HFFc6 (cell line): ENCODE data around the gene MLKL. TPM values are rescaled to one million over a fixed set of nuclear protein-coding genes. Genes with fewer than 3 reads are reported as not detected.

Experiments used
- DNase-seq: peaks from one replicate; pipeline ENCODE4 v3.0.0-alpha.2; 2018
- H3K27ac Mint-ChIP-seq: 2 replicates; pipeline ENCODE4 v1.8.0; 2020; ENCODE audit warnings: mild to moderate bottlenecking, mixed read lengths
- H3K27me3 Mint-ChIP-seq: 2 replicates; pipeline ENCODE4 v1.8.0; 2021; ENCODE audit warnings: mild to moderate bottlenecking, moderate library complexity, mixed read lengths; ENCODE audit not compliant: insufficient read depth
- H3K36me3 Mint-ChIP-seq: 2 replicates; pipeline ENCODE4 v1.8.0; 2021; ENCODE audit warnings: low read depth, mixed read lengths
- H3K4me1 Mint-ChIP-seq: 2 replicates; pipeline ENCODE4 v1.8.0; 2020; ENCODE audit warnings: low read depth, mixed read lengths
- H3K4me3 Mint-ChIP-seq: 2 replicates; pipeline ENCODE4 v1.8.0; 2020; ENCODE audit warnings: mild to moderate bottlenecking, moderate library complexity, mixed read lengths
- H3K9me3 Mint-ChIP-seq: 2 replicates; pipeline ENCODE4 v1.8.0; 2020; ENCODE audit warnings: mild to moderate bottlenecking, mixed read lengths
- long read RNA-seq: library from polyadenylated mRNA; unstranded; transcript quantifications from one replicate; pipeline ENCODE4 v2.0.0, GENCODE V29; 2019
- total RNA-seq, 6 experiments: library from RNA; stranded (reverse); fragmentation: NEBNext Ultra II Directional; extraction: Animal tissue kit (Norgen Biotek cat#: 25700); gene quantifications; 2 replicates in 1 of 6; 3 replicates in 5 of 6; pipeline ENCODE4 v1.2.3, GENCODE V29; 2021
- TF ChIP-seq, protein P1 (sequence below): fragments of 200-600 bp; sonication (generic); IDR thresholded peaks from 2 replicates; pipeline ENCODE4 v1.5.0; 2021; ENCODE audit warnings: antibody characterized with exemption, mild to moderate bottlenecking

MLKL gene
- 10 to 100 TPM; 10.2 to 14.8 (median 11.4) TPM for total RNA-seq
- long read RNA-seq, transcript MLKL-202 (11 exons, 2,523 nt), result major isoform, 6 of 11 reads
- long read RNA-seq, partial matches to known transcripts, result 1 of 11 reads
- long read RNA-seq, other reads (novel, unspliced or antisense), result 3 of 11 reads

GRCh38 chr16:74700438-74701225 is at the start of gene MLKL:
Gene MLKL, minus strand, starts transcription at chr16:74700862. Its CDS starts 5,105 bp downstream, at chr16:74695757.
- H3K4me3 Mint-ChIP-seq, result peak within 1 kb of the TSS; percentile 99

GRCh38 chr16:74749291-74750055 is 48.8 kb upstream of the MLKL start:
- TF ChIP-seq, protein P1, sequence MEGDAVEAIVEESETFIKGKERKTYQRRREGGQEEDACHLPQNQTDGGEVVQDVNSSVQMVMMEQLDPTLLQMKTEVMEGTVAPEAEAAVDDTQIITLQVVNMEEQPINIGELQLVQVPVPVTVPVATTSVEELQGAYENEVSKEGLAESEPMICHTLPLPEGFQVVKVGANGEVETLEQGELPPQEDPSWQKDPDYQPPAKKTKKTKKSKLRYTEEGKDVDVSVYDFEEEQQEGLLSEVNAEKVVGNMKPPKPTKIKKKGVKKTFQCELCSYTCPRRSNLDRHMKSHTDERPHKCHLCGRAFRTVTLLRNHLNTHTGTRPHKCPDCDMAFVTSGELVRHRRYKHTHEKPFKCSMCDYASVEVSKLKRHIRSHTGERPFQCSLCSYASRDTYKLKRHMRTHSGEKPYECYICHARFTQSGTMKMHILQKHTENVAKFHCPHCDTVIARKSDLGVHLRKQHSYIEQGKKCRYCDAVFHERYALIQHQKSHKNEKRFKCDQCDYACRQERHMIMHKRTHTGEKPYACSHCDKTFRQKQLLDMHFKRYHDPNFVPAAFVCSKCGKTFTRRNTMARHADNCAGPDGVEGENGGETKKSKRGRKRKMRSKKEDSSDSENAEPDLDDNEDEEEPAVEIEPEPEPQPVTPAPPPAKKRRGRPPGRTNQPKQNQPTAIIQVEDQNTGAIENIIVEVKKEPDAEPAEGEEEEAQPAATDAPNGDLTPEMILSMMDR, result no peak
- Mint-ChIP-seq H3K27me3 (peaks cover 20% of the 10 kb centered on the region), H3K36me3 (no peaks in the 10 kb centered on the region), H3K4me3 (no peak overlapping the region), H3K4me1 (no peaks in the 10 kb centered on the region; the same call in none of the 2 replicates), H3K27ac (no peak overlapping the region), H3K9me3 (no peaks in the 10 kb centered on the region)
- no peak for DNase-seq

More at GRCh38 chr16:74700438-74701225, at the start of gene MLKL:
- TF ChIP-seq, protein P1, result peak; percentile 48
- peak within 1 kb of the TSS; percentile 87 for H3K27ac Mint-ChIP-seq
- peaks cover 19% of the 10 kb centered on the region for H3K36me3 Mint-ChIP-seq
- H3K27me3 Mint-ChIP-seq, result peaks cover 3% of the 10 kb centered on the region
- H3K9me3 Mint-ChIP-seq, result no peaks in the 10 kb centered on the region
- peak; percentile 63 for DNase-seq
- H3K4me1 Mint-ChIP-seq, result peaks cover 46% of the 10 kb centered on the region

DNA sequence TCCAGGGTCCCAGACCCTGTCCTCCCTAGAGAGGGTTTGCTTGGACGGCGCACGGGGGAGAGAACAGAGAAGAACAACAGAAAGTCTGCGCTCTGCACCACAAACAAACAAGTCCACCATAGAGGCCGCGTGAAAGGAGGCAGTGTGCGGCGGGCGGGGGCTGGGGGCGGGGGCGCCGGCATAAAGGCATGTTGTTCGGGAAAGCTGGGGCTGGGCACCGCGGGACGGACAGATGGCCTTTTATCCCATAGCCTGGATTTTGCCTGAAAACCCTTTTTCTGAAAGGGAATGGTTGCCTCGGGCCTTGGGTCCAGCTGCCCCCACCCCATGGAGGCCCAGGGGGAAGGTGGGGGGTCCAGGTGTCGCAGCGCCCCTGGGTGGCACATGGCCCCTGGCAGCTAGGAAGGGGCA is 48.0 kb upstream of the MLKL start:
- no peaks in the 10 kb centered on the region for H3K9me3 Mint-ChIP-seq
- no peak for DNase-seq
- H3K4me1 Mint-ChIP-seq, result peaks cover 7% of the 10 kb centered on the region
- peaks cover 20% of the 10 kb centered on the region for H3K27me3 Mint-ChIP-seq
- no peaks in the 10 kb centered on the region for H3K36me3 Mint-ChIP-seq
- H3K27ac Mint-ChIP-seq, result no peak overlapping the region
- no peak overlapping the region for H3K4me3 Mint-ChIP-seq
- TF ChIP-seq, protein P1, result no peak

DNA sequence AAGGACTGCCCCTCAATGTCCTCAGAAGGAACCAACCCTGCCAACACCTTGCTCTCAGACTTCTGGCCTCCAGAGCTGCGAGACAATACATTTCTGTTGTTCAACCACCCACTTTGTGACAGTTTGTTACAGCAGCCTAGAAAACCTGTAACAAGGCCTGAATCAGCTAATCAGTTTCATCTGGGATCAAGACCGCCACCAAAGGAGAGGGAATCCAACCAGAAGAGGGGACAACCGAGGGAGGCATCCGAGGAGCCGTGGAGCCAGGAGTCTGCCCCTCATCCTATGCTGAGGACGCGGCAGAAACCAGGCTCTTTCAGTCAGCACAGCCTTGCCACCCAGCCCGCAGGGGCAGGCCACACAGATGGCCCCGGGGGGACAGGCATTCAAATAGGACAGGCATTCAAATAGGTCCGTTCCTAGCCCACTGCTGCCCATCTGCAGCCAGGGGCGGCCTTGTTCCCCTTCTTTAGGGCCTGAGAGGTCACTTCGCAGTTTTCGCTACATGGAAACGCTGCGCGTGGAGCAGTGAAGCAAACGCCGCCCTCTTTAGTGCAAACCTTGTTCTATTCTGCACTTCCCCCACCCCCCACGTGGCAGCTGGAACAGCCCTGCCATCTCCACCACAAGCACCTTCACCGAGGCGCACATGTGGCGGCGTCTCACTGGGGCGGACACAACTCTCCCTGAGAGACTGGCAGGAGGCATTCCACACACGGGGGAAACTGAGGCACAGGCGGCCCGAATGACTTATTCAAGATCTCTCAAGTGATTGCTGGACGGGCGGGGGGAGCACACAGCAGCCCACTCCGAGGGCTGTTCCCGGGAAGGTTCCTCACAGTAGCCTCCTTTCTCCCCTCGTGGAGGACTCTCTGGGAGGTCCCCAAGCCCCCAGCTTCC is 47.3 kb upstream of the MLKL start:
- peaks cover 17% of the 10 kb centered on the region for H3K27me3 Mint-ChIP-seq
- TF ChIP-seq, protein P1, result no peak
- no peak overlapping the region for H3K4me3 Mint-ChIP-seq
- no peaks in the 10 kb centered on the region for H3K9me3 Mint-ChIP-seq
- peaks cover 14% of the 10 kb centered on the region for H3K4me1 Mint-ChIP-seq
- no peak overlapping the region for H3K27ac Mint-ChIP-seq
- no peak for DNase-seq
- no peaks in the 10 kb centered on the region for H3K36me3 Mint-ChIP-seq

GRCh38 chr16:74745926-74746325 is 45.3 kb upstream of the MLKL start:
- H3K9me3 Mint-ChIP-seq, result no peaks in the 10 kb centered on the region
- no peak overlapping the region for H3K27ac Mint-ChIP-seq
- H3K4me1 Mint-ChIP-seq, result peaks cover 21% of the 10 kb centered on the region
- H3K4me3 Mint-ChIP-seq, result no peak overlapping the region
- DNase-seq, result no peak
- no peaks in the 10 kb centered on the region for H3K36me3 Mint-ChIP-seq
- TF ChIP-seq, protein P1, result no peak
- peaks cover 1% of the 10 kb centered on the region for H3K27me3 Mint-ChIP-seq
